AG09319 (cell line): ENCODE results near the gene IQCE.
"Not testable (repeated sequence)": the region's sequence is repeated elsewhere in the genome, so short reads cannot be mapped to it uniquely, and the experiment has no call there.

Experiments
- DNase-seq: peaks from one replicate; pipeline ENCODE4 v3.0.0-alpha.2; 2010; ENCODE audit warnings: low read depth; ENCODE audit errors: extremely low read depth
- CTCF ChIP-seq: IDR thresholded peaks from 2 replicates; pipeline ENCODE4 v1.5.1; 2011; ENCODE audit warnings: low read depth, mild to moderate bottlenecking, inconsistent platforms, low read length, moderate library complexity

Gene IQCE

GRCh38 chr7:2553108-2553507, 5.7 kb upstream of the IQCE start:
- TF ChIP-seq CTCF: no peak
- no peak for DNase-seq

GRCh38 chr7:2553831-2554581, 4.8 kb upstream of the IQCE start:
- TF ChIP-seq CTCF: no peak
- no peak for DNase-seq

GRCh38 chr7:2554661-2555111, 4.1 kb upstream of the IQCE start:
- DNase-seq: no peak
- TF ChIP-seq CTCF: no peak

- DNase-seq: peak; percentile 73
- peak; percentile 49 for TF ChIP-seq CTCF
Measured at GRCh38 chr7:2555121-2556052, 3.4 kb upstream of the IQCE start, which contains the start of gene BRAT1. Gene BRAT1, minus strand, starts transcription at chr7:2555524. Its CDS starts 1,093 bp downstream, at chr7:2554431.

GRCh38 chr7:2559283-2559950, 638 bp downstream of the IQCE start:
- DNase-seq: no peak
- TF ChIP-seq CTCF: no peak

- DNase-seq: not testable (repeated sequence)
Measured at GRCh38 chr7:2563955-2564354, 5.2 kb downstream of the IQCE start.

GRCh38 chr7:2564970-2565540, 6.3 kb downstream of the IQCE start:
- no peak for DNase-seq
- no peak for TF ChIP-seq CTCF
